Ramos (cell line): ENCODE data around the gene CKB.

Source experiments
- in situ Hi-C: fragments of 300-500 bp; cut with MboI; formaldehyde crosslinking; loops from one replicate; pipeline ENCODE4 v1.14.3; 2022; ENCODE audit warnings: low sequenced_read_pairs; ENCODE audit not compliant: unreplicated experiment

CKB gene

DNA sequence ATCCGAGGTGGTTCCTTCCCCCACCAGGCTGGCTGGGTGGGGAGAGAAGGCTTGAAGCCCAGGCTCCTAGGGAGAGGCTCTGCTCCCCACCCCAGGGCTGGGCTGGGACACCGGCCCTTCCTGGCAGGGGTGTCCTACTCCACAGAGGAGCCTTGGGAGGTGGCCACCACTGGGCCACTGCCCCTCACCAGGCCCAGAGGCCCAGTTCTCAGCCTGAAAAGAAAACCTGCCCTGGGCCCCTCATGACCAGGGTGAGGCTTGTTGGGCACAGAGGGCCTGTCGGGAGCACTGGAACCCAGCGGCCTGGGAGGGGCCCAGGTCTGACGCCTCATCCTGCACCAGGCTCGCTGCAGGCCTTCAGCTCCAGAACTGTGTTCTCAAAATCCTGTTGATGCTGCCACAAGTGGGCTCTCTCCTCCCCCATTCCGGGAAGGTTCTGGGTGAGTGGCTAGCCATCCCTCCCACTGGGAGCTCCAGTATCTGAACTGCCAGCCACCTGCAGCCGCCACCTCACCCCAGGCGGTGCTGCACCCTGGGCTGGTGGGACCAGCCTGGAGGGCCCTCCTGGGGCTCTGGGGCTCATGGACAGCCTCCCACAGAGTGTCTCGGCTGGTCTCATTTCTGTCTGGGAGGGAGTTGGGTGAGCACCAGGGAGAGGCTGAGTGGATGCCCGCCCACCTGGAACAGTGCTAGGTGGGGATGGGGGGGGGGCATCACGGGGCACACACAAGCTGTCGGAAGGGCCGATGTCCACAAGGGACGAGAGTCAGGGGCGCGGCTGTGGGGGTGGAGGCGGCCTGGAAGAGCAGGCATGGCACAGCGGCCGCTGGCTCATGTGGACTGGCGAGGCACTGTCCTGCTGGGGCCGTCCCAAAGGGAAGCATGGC, 28.1 kb upstream of the CKB start:
- in situ Hi-C loops, result no loop called here

DNA sequence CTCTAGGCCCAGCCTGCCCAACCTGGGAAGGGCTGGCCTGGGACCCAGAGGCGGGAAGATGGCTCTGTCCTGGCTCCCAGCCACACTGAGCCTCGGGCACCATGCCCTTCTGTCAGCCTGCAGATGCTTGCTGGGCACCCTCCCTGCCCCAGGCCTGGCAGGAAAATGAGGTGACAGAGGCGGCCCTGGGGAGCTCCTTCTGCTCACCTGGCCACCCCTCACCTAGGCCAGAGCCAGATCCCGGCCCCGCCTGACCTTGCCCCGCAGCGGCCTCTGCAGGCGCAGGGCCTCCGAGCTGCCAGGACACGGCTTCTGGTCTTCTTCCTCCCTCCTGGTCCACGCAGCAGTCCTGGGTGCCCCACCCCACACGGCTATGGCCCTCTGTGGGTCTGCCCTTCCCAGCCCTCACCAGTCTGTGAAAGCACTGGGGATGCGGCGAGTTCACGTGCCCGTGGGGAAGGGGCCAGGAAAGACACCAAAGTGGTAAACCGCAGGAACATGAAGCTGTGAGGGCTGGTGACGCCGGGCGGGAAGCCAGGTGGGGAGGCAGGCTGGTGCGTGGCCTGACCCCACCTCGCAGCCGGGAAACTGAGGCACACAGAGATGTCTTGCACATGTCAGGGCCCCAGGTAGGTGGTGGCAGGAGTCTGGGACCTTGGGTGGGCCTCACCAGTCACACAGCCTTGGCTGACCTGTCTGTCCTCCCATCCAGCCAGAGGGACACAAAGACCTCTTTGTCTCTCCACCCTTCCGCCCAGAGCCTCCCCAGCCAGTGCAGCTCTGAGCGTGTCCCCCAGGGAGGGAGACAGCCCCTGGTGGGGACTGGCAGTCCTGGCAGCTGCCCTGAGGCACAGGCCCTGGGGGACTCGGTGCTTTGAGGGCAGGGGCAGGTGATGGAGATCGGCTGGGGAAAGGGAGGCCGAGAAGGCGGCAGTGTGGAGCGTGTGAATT, 27.0 kb upstream of the CKB start:
- in situ Hi-C loops, result no loop called here

DNA sequence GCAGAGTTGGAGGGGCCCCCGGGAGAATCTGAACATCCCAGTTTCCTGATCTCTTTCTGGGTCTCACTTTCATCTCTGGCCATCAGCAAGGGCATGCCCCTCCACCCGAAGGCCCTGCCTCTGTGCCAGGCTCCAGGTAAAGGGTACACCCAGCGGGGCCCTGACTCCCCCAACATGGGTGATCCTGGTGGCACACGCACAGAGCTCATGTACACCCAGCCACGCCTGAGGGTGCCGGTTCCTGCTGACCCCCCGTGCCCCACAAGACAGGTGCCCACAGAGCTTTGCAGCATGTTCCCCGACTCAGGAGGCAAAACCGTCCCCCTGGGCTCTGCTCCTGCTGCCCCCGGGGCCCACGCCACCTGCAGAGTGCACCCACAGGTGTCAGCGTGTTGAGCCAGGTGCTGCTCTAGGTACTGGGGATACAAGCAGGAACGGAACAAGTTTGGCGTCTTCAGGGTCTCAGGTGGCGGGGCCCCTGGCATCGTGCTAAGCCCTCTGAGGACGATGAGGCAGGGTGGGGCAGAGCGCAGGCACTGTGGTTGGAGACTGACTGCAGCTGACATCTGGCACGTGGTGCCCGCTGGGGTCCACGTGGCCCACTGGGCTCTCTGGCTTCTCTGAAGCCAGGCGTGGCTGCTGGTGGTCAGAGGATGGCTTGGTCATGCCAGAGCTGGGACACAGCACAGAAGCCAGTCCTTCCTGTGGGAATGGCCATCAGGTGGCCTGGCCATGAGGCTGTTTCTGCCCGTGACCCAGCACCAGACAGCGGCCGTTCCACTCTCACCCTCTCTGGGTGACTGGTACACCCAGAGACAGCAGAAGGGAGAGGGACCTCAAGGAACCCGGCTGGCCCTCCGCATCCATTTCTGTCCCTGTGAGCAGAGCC, 26.1 kb upstream of the CKB start:
- in situ Hi-C loops, result no loop called here

DNA sequence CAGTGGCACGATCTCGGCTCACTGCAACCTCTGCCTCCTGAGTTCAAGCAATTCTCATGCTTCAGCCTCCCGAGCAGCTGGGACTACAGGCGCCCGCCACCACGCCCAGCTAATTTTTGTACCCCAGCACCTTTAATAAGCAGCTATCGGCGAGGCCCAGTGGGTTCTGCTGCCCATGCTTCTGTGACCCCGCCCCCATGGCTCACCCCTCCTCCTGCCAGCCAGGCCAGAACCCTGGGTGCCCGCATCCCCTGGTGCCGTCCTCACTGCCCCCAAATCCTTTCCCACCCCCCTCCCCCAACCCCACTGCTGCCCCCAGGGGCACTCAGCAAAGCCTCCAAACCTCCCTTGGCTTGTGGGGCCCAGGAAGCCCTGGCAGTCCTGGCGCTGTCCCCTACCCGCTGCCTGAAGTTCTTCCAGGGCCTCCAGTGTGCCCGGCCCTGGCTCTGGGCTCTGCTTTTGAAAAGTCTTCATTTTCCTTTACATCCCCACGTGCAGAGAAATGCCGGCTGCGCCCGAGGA, 25.4 kb upstream of the CKB start:
- in situ Hi-C loops, result no loop called here

DNA sequence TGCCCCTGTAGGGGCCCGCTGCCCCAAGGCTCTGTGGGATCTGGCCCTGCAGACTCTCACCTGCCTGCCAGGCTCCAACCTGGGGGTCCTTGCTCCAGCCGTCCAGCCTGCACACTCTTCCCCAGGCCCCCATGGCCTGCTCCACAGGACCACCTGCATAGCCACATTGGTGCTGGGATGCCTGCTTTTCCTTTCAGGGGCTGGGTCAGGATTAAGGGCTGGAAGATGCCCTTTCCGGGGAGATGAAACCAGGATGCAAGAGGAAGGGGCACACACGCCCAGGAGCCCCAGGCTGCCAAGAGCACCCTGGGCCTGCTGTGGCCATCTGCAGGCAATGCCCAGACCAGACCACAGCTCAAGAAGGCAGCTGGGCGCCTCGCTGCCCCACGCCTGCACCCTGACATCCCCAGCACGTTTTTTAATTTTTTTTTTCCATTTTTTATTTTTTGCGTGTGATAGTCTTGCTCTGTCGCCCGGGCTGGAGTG, 24.9 kb upstream of the CKB start:
- in situ Hi-C loops, result no loop called here

DNA sequence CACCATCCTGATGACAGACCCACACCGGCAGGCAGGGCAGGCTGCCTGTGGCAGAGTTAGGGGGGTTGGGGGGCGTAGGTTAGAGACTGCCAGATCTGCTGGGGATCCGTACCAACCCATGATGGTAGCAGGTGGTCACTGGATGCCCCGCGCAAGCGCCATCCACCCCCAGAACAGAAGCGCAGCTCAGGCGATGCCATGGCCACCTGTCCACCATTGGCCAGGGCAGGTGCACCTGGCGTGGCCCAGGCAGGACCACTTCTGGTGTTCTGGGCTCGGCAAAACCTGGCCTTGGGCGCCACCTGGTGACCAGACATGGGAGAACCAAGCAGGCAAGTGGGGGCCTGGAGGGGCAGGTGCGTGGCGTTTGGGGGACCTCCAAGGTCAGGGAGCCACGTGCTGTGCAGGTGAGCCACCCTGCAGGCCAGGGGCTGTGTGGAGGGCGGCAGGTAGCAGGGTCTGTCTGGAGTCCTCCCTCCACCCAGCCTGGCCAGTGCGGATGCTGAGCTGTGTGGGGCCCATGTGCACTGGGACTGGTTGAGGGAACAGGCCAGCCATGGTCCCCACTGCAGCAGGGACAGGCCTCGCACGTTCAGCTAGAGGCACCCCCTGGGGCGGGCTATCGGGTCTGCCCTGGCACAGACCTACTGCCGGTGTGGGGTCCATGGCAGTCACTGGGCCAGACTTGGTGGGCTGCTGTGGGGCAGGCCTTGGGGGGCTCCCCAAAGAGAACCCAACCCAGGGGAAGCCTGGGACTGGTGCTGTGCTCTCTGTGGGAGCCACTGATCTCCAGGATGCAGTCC, 24.2 kb upstream of the CKB start:
- in situ Hi-C loops, result no loop called here

DNA sequence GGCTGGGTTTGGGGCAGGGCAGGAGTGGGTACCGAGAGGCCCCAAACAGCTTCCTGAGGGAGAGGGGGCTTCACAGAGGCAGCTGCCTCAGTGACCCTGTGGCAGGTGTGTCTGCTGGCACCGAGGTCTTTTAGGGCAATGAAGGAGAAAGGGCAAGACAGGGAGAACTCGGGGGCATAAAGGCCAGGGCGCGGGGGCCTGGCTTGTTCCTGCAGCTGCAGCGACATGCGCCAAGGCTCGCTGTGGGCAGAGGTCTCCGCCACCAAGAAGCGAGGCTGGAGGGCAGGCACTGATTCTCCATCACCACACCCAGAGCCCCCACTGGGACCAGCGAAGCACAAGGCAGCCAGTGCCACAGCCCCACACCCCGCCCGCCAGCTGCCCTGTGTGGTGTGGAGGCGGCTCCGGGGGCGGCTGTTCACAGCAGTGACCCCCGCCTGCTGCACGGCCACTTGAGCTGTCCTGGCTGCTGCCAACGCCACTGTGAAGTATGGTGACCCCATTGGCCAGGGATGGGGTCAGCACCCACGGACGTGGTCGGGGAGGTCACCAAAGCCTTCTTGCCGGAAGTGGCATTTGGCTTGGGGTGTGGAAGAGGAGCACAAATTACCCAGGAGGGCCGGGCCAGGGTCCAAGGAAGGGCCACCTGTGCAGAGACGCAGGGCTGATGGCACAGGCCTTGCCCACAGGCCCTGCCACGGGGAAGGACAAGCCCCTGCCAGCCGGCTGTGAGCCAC, 23.5 kb upstream of the CKB start:
- in situ Hi-C loops, result no loop called here

DNA sequence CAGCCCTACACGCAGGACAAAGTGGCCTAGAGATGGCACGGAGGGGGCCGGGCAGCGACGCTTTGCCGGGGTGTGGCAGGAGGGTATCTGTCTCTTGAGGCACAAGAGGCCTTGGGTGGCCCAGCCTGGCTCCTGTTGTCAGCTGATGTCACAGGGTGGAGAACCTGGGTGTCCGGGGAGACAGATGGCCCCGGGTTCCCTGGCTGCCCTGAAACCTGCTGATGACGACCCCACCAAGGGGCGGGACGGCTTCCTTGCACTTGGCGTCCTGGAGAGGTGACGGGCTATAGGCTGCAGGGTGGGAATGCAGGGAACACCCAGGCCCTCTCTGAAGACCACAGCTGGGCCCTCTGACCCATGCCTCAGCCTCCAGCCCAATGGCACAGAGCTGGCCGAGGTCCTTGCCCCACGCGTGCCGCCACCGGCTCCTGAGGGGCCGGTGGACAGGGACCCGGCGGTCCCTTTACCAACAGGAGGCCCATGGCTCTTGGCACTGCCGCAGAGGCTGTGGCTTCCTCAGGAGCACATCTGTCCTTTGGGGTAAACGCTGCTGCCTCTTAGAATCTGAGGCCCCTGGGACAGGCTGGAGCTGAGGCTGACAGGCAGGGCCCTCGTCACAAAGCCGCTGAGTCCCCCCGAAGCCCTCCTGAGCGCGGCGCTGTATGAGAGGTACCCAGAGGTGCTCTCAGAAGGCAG, 22.7 kb upstream of the CKB start:
- in situ Hi-C loops, result no loop called here

DNA sequence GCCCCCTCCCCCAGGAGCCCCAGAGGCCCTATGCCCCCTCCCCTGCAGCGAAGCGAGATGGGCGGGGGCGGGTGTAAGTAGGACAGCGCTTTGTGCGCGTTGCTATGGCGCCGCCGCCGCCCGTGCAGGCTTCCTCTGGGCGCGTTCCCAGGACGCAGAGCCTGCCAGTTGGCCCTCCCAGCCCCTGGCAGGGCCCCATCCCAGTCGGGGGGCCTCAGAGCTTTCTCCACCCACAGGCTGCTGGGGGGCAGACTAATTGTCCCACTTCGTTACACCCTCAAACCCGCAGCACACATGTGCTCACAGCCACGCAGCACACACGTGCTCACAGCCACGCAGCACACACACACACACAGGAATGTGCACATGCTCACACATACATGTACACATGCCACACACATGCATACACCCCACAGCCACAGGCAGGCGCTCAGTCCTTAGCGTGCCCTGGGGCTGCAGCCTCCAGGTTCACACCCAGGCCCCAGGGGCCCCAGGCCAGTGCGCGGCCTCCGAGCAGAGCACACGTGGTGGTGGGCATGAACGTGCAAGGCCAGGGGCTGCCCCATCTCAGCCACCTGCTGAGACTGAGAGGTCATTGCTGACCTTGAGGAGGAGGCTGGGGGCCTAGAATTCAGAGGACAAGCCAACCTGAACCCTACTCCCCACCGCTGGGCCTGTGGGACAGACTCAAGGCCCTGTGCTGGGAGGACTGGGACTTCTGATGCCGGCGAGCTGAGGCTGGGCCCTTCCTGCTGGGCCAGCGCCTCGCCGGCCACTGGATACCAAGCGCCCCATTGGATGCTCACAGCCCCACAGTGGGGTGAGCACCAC, 22.0 kb upstream of the CKB start:
- in situ Hi-C loops, result no loop called here

DNA sequence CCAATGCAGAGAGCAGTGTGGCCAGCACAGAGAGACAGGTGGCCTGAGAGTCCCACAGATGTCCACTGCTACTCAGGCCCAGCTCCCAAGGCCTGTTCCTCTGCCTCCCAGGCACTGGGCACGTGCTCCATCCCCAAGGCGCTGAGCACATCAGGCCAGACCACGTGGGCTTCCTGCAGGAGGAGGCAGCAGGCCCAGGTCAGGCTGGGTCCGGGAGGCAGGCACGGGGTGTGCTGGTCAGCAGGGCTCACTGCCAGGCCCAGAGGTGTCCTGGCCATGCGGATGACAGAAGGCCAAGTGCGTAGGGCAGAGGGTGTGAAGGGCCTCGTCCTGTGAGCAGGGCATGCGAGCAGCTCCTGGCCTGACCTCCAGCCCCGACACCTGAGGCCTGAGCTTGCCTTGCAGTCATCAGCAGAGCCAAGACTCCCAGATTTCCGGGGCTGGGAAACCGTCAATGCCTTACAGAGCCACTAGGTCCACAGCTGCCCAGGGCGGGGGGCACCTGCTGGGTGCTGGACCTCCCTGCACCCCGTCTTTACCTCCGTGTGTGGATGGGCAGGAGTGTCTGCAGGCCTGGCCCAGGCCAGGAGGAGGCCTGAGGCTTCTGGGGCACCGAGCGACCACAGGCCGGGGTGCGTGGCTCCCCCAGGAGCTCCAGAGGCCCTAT, 21.2 kb upstream of the CKB start:
- in situ Hi-C loops, result no loop called here

DNA sequence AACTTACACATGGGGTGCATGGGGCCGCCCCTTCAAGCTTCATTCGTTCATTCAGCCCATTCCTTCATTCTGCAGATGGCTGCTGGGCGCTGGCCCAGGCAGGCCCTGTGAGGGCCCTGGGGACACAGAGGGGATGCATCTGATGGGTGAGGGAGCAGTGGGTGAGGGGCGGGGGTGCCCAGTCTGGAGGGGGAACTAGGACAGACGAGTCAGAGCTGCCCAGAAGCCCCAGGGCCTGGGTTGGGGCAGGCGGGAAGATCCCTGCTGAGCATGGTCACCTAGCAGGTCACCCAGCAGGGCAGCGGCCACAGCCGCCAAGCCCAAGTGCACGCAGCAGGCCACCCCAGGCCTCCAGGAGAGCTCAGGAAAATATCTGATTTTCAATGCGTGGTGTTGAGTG, 20.5 kb upstream of the CKB start:
- in situ Hi-C loops, result no loop called here

DNA sequence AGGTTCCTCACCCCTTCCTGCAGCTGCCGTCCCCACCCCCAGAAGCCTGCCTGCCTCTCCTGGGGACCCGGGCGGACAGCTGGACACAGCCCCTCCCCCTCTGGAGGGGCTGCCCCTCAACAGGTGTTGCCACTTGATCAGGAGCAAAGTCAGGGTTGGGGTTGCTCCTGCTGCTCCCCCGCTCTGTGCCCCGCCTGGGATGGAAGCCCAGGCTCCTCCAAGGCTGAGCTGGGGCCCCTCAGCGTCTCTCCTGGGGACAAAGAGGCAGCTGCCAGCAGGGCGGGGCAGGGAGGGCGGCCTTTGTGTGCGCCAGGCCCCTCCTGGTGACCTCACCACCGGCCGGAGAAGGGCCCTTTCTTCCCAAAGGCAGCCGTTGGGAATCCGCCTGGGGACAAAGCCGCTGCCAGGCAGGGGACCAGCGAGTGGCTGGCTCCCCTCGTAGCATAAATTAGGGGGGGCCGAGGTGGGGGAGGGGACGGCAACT, 20.0 kb upstream of the CKB start:
- in situ Hi-C loops, result no loop called here

DNA sequence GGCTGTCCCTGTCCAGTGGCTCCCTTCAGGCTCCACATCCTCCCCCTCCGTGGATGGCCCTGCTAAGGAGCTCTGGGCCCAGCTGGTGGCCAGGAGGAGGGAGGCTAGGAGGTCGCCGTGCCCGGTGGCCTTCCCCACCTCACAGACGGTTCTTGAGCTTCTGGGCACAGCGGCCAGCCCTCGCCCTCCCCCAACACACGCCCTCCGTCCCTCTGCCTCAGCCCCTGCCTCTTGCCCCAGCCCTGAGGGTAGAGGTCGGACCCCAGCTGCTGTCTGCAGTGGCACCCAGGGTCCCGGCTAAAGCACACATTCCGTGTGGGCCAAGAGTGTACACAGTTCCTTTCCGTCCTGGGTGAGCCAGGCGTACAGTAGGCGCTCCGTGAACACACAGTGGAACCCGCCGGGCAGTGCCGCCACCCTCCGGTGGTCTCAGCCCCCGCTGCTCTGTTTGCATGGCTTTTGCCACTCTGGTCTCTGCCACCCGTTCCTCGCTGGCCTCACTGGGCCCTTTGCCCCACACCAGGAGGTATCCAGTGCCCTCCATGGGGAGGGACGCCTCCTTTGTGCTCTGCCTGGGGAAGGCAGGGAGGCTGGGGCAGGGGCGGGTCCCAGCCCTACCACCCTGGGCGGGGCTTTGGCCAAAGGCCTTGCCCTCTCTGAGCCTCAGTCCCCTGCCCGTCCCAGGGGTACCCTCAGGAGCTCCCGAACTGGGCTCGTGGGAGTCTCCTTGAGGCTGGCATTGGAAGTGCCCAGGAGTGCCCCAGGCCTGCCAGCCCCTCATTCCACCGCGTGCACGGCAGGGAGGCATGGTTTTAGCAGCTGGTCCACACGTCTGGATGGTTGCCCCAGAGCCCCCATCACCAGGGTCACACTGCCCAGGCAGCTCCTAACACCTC, 19.3 kb upstream of the CKB start:
- in situ Hi-C loops, result no loop called here

DNA sequence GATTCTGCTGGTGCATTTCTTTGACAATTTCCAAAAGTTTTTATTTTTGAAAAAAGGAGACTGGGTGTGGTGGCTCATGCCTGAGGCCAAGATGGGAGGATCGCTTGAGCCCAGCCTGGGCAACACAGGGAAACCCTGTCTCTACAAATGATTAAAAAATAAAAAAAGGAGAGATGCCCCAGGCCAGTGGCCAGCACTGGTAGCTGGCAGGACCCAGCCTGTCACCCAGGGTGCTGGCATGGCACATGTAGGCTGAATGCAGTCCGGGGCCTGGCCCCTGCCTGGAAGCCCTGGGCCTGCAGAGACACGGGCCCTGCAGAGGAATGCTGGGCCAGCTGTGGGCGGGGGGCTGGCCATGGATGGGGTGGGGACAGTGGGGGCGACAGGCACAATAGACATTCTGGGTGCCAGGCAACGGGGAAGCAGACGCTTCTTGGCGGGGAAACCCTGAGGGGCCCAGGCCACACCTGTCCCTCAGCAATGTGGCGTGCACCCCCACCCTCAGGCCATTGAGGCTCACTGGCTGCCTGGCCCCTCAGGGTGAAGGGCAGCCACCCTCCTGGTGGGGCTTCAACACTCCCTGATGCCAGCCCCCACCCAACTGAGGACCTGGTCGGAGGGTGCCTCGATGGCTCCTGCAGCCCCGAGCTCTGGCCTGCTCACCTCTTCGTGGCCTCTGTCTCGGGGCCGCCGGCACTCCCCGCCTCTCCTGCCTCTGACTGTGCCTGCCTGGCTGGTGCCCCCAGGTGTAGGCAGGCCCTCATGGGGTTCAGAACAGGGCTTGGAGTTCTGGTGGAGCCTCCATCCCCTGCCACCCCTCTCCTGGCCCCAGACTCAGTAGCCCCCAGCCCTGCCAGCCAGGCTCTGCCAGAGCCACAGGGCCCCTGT, 18.4 kb upstream of the CKB start:
- in situ Hi-C loops, result no loop called here
